HCT116 (cell line): ENCODE measurements around the gene MTUS2. TPM values are rescaled to one million over a fixed set of nuclear protein-coding genes. Genes with fewer than 3 reads are reported as not detected.

Experiments
- ATAC-seq: fragments of 200-7000 bp; cut with Tn5 transposase; 2 replicates; pipeline ENCODE4 v1.9.1; 2020; ENCODE audit warnings: mild to moderate bottlenecking, moderate library complexity
- BruUV-seq: library from RNA; stranded (reverse); fragments of 400-500 nt; replicated peaks from 2 replicates; lab custom pipeline; 2021; lab: Mats Ljungman, UMichigan
- CTCF ChIA-PET: fragments of 300-600 bp; sonication (Branson Sonifier 250); formaldehyde crosslinking; loops from one replicate; lab custom pipeline; 2021; ENCODE audit warnings: antibody characterized with exemption; lab: Charles Lee
- POLR2A ChIA-PET: fragments of 300-600, 350-600 bp; sonication (Branson Sonifier 250); formaldehyde crosslinking; loops from one replicate; lab custom pipeline; 2021; ENCODE audit warnings: antibody characterized with exemption; lab: Charles Lee
- RAD21 ChIA-PET, 2 experiments: fragments of 300-600 bp; sonication (Branson Sonifier 250); formaldehyde crosslinking; loops; one replicate each; lab custom pipeline; 2023; ENCODE audit warnings: low total read pairs in 2 of 2; ENCODE audit not compliant: uncharacterized antibody in 2 of 2, unreplicated experiment in 2 of 2, low non-redundant PET in 1 of 2; lab: Charles Lee
- DNase-seq: peaks from one replicate; pipeline ENCODE4 v3.0.0-alpha.2; 2010; ENCODE audit warnings: low read depth, low spot score
- H2AFZ ChIP-seq: fragments of 200-600 bp; shearing (Covaris generic), sonication (generic); 2 replicates; pipeline ENCODE4 v1.6.1; 2017; ENCODE audit warnings: low read depth, mixed run types, mixed read lengths, antibody characterized with exemption, low read length; ENCODE audit not compliant: poor library complexity, severe bottlenecking
- H3K27ac ChIP-seq: 2 replicates; pipeline ENCODE4 v1.5.1; 2012; ENCODE audit warnings: low read depth, low read length
- H3K27me3 ChIP-seq: fragments of 200-600 bp; sonication (generic); 2 replicates; pipeline ENCODE4 v1.6.1; 2016; ENCODE audit warnings: mixed run types, low read length, mixed read lengths; ENCODE audit not compliant: insufficient read depth
- H3K36me3 ChIP-seq, 2 experiments: fragments of 200-500 bp in 1 of 2; fragments of 200-600 bp in 1 of 2; sonication (Bioruptor generic) in 1 of 2; sonication (generic) in 1 of 2; 2 replicates each; pipeline versions ENCODE4 v1.5.1 to v1.6.1; 2014 to 2016; ENCODE audit warnings: low read length in 2 of 2, inconsistent platforms in 1 of 2, mixed read lengths in 1 of 2, mixed run types in 1 of 2; ENCODE audit not compliant: insufficient read depth in 2 of 2, control insufficient read depth in 1 of 2
- H3K4me1 ChIP-seq, 2 experiments: fragments of 200-600 bp in 1 of 2; sonication (generic) in 1 of 2; 2 replicates each; pipeline versions ENCODE4 v1.5.1 to v1.6.1; 2012 to 2017; ENCODE audit warnings: low read length in 2 of 2, inconsistent platforms in 1 of 2, mild to moderate bottlenecking in 1 of 2, mixed read lengths in 1 of 2, mixed run types in 1 of 2, moderate library complexity in 1 of 2; ENCODE audit not compliant: insufficient read depth in 2 of 2, control insufficient read depth in 1 of 2
- H3K4me2 ChIP-seq: fragments of 200-600 bp; sonication (generic); 2 replicates; pipeline ENCODE4 v1.6.1; 2017; ENCODE audit warnings: mixed run types, low read length, mixed read lengths
- H3K4me3 ChIP-seq, 2 experiments: fragments of 200-600 bp in 1 of 2; sonication (generic) in 1 of 2; replicated peaks in 1 of 2; 2 replicates each; pipeline ENCODE4 v1.5.1; 2011 to 2016; ENCODE audit warnings: low read length in 2 of 2, control low read depth in 1 of 2, low read depth in 1 of 2, mild to moderate bottlenecking in 1 of 2, mixed read lengths in 1 of 2, mixed run types in 1 of 2
- H3K79me2 ChIP-seq: fragments of 200-600 bp; sonication (generic); 2 replicates; pipeline ENCODE4 v1.6.1; 2017; ENCODE audit warnings: mild to moderate bottlenecking, mixed run types, low read length, moderate library complexity, mixed read lengths; ENCODE audit not compliant: insufficient read depth
- H3K9ac ChIP-seq: fragments of 200-600 bp; sonication (generic); 2 replicates; pipeline ENCODE4 v1.6.1; 2016; ENCODE audit warnings: low read length, mixed read lengths
- H3K9me2 ChIP-seq: fragments of 200-600 bp; sonication (generic), shearing (Covaris generic); 2 replicates; pipeline ENCODE4 v1.6.1; 2017; ENCODE audit warnings: mixed run types, mild to moderate bottlenecking, moderate library complexity; ENCODE audit not compliant: insufficient read depth
- H3K9me3 ChIP-seq, 2 experiments: fragments of 200-500 bp in 1 of 2; fragments of 200-600 bp in 1 of 2; sonication (Bioruptor generic) in 1 of 2; sonication (generic) in 1 of 2; 2 replicates each; pipeline ENCODE4 v1.6.1; 2014 to 2017; ENCODE audit warnings: low read length in 2 of 2, mixed read lengths in 2 of 2, inconsistent platforms in 1 of 2, low read depth in 1 of 2, mild to moderate bottlenecking in 1 of 2, mixed run types in 1 of 2, moderate library complexity in 1 of 2; ENCODE audit not compliant: control insufficient read depth in 1 of 2, insufficient read depth in 1 of 2
- H4K20me1 ChIP-seq: fragments of 200-600 bp; sonication (generic), shearing (Covaris generic); 2 replicates; pipeline ENCODE4 v1.6.1; 2017; ENCODE audit warnings: mixed run types, mild to moderate bottlenecking, moderate library complexity; ENCODE audit not compliant: insufficient read depth
- CEBPB ChIP-seq: IDR thresholded peaks from 2 replicates; pipeline ENCODE4 v1.6.1; 2012; ENCODE audit warnings: low read depth
- EGR1 ChIP-seq: IDR thresholded peaks from 2 replicates; pipeline ENCODE4 v1.6.1; 2012; ENCODE audit warnings: low read depth
- ELF1 ChIP-seq: IDR thresholded peaks from 2 replicates; pipeline ENCODE4 v1.6.1; 2012; ENCODE audit warnings: low read depth, borderline replicate concordance
- EZH2 ChIP-seq: fragments of 200-600 bp; sonication (generic); IDR thresholded peaks from 2 replicates; pipeline ENCODE4 v1.6.1; 2017; ENCODE audit warnings: antibody characterized with exemption, mixed run types
- EZH2phosphoT487 ChIP-seq: fragments of 200-600 bp; IDR thresholded peaks from 2 replicates; pipeline ENCODE4 v1.6.1; 2018; ENCODE audit warnings: antibody characterized with exemption, borderline replicate concordance
- FOSL1 ChIP-seq: IDR thresholded peaks from 2 replicates; pipeline ENCODE4 v1.6.1; 2012; ENCODE audit warnings: low read depth
- JUND ChIP-seq: IDR thresholded peaks from 2 replicates; pipeline ENCODE4 v1.6.1; 2012
- POLR2A ChIP-seq: IDR thresholded peaks from 2 replicates; pipeline ENCODE4 v1.7.0; 2011; ENCODE audit warnings: borderline replicate concordance; ENCODE audit not compliant: insufficient read depth, insufficient read length; ENCODE audit errors: extremely low read depth
- RAD21 ChIP-seq: IDR thresholded peaks from 2 replicates; pipeline ENCODE4 v1.6.1; 2012; ENCODE audit warnings: low read depth, mild to moderate bottlenecking
- SIN3A ChIP-seq: IDR thresholded peaks from 2 replicates; pipeline ENCODE4 v1.6.1; 2012; ENCODE audit warnings: low read depth
- SP1 ChIP-seq: IDR thresholded peaks from 2 replicates; pipeline ENCODE4 v1.6.1; 2012; ENCODE audit warnings: low read depth
- SRF ChIP-seq: IDR thresholded peaks from 2 replicates; pipeline ENCODE4 v1.6.1; 2012; ENCODE audit warnings: low read depth
- TCF7L2 ChIP-seq: IDR thresholded peaks from 2 replicates; pipeline ENCODE4 v1.7.0; 2011; ENCODE audit warnings: borderline replicate concordance, inconsistent platforms; ENCODE audit not compliant: insufficient read depth, insufficient read length; ENCODE audit errors: extremely low read depth
- ZFX ChIP-seq: fragments of 450-650 bp; IDR thresholded peaks from 2 replicates; pipeline ENCODE4 v1.6.1; 2017
- intact Hi-C: fragments of 100-400 bp; cut with micrococcal nuclease; formaldehyde crosslinking; loops from 2 replicates; pipeline ENCODE4 v1.10.0; 2022
- total RNA-seq: library from RNA; stranded (reverse); gene quantifications from one replicate; pipeline ENCODE4 v1.2.1, GENCODE V29; 2021; ENCODE audit not compliant: unreplicated experiment
- TF ChIP-seq, protein P1 (sequence below), 3 experiments: fragments of 200-600 bp in 1 of 3; sonication (generic) in 1 of 3; IDR thresholded peaks in 2 of 3; conservative IDR thresholded peaks in 1 of 3; 2 replicates each; pipeline ENCODE4 v1.5.1; 2012 to 2017; ENCODE audit warnings: low read depth in 2 of 3, low read length in 2 of 3, antibody characterized with exemption in 1 of 3, borderline replicate concordance in 1 of 3, control low read depth in 1 of 3, mild to moderate bottlenecking in 1 of 3, mixed read lengths in 1 of 3, mixed run types in 1 of 3, moderate library complexity in 1 of 3; ENCODE audit not compliant: insufficient read depth in 1 of 3
- TF ChIP-seq, protein P2 (sequence below): IDR thresholded peaks from 2 replicates; pipeline ENCODE4 v1.6.1; 2011; ENCODE audit warnings: mild to moderate bottlenecking, low read length, moderate library complexity; ENCODE audit not compliant: insufficient replicate concordance; ENCODE audit errors: extremely low read depth
- TF ChIP-seq, protein P3 (sequence below): IDR thresholded peaks from 2 replicates; pipeline ENCODE4 v1.6.1; 2012

The MTUS2 gene
- total RNA-seq, 1 experiment from 2014 or later, result 0.02 TPM

DNA sequence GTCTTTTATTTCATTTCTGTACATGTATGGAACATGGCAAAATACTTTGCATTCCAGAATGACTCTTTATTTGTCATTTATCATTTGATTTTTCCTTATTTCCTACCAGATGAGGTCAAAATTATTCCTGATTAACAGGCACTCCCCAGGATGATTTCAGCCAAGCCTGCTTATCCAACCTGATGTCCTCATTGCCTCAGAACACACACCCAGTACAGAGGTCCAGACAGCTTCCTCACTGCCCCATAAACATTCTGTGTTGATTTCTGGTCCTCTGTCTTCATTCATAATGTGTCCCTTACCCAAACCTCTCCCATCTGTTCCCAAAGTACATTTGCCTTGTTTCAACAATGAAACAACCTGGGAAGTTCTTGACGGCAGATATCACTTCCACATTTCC lies 367.4 kb downstream of the MTUS2 start (continued):
- TF ChIP-seq EZH2 (no peak), EZH2phosphoT487 (no peak), ZFX (no peak)
- TF ChIP-seq, protein P1, sequence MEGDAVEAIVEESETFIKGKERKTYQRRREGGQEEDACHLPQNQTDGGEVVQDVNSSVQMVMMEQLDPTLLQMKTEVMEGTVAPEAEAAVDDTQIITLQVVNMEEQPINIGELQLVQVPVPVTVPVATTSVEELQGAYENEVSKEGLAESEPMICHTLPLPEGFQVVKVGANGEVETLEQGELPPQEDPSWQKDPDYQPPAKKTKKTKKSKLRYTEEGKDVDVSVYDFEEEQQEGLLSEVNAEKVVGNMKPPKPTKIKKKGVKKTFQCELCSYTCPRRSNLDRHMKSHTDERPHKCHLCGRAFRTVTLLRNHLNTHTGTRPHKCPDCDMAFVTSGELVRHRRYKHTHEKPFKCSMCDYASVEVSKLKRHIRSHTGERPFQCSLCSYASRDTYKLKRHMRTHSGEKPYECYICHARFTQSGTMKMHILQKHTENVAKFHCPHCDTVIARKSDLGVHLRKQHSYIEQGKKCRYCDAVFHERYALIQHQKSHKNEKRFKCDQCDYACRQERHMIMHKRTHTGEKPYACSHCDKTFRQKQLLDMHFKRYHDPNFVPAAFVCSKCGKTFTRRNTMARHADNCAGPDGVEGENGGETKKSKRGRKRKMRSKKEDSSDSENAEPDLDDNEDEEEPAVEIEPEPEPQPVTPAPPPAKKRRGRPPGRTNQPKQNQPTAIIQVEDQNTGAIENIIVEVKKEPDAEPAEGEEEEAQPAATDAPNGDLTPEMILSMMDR (IDR thresholded peaks at IDR 0.05 in 2 of 3, conservative IDR thresholded peaks at IDR 0.05 in 1 of 3; ENCODE audit: borderline replicate concordance in 1 of 3, insufficient read depth in 1 of 3, low read depth in 2 of 3, low read length in 2 of 3), result no peak
- TF ChIP-seq, protein P2, sequence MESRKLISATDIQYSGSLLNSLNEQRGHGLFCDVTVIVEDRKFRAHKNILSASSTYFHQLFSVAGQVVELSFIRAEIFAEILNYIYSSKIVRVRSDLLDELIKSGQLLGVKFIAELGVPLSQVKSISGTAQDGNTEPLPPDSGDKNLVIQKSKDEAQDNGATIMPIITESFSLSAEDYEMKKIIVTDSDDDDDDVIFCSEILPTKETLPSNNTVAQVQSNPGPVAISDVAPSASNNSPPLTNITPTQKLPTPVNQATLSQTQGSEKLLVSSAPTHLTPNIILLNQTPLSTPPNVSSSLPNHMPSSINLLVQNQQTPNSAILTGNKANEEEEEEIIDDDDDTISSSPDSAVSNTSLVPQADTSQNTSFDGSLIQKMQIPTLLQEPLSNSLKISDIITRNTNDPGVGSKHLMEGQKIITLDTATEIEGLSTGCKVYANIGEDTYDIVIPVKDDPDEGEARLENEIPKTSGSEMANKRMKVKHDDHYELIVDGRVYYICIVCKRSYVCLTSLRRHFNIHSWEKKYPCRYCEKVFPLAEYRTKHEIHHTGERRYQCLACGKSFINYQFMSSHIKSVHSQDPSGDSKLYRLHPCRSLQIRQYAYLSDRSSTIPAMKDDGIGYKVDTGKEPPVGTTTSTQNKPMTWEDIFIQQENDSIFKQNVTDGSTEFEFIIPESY, result no peak

DNA sequence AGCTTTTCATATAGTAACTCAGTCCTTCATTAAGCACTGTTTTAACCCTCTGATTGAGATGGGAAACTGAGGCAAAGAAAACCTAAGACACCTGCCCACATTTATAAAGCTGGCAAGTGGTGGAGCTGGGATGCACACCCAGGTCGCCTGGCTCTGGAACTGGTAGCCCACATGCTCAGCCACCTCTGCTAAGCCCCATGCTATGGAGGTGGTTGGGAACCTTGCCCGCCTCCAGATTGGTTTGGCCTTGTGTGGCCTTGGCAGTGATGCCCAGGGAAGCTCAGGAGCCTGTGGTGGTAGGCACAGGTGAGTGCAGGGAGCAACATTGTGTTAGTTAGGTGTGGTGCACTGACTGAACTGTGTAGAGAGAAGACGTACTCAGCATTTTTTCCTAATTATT lies 370.2 kb downstream of the MTUS2 start:
- Histone ChIP-seq H3K27ac (no peak overlapping the region), H3K27me3 (peaks cover 14% of the 10 kb centered on the region; the same call in 1 of the 2 replicates), H3K4me2 (no peak overlapping the region), H3K9me2 (no peaks in the 10 kb centered on the region), H3K9me3 (no peaks in the 10 kb centered on the region), H3K4me1 (no peaks in the 10 kb centered on the region), H3K36me3 (no peaks in the 10 kb centered on the region), H3K9ac (no peak overlapping the region), H4K20me1 (no peaks in the 10 kb centered on the region), H2AFZ (no peak overlapping the region), H3K4me3 (no peak overlapping the region), H3K79me2 (no peaks in the 10 kb centered on the region)
- ChIA-PET POLR2A (no interaction called here), CTCF (no interaction called here), RAD21 (no interaction called here)
- no TSS peak for BruUV-seq
- DNase-seq, result no peak
- intact Hi-C loops, result no loop called here
- ATAC-seq, result no peak
- TF ChIP-seq RAD21 (no peak), JUND (no peak), ZFX (no peak), TCF7L2 (no peak), FOSL1 (no peak), SRF (no peak), POLR2A (no peak), CEBPB (no peak), EGR1 (no peak), SP1 (no peak), SIN3A (no peak), ELF1 (no peak)
- TF ChIP-seq, protein P2, result no peak
- TF ChIP-seq, protein P3, sequence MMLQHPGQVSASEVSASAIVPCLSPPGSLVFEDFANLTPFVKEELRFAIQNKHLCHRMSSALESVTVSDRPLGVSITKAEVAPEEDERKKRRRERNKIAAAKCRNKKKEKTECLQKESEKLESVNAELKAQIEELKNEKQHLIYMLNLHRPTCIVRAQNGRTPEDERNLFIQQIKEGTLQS, result no peak
